ENCODE results near the gene TMEM129.

Gene TMEM129

DNA sequence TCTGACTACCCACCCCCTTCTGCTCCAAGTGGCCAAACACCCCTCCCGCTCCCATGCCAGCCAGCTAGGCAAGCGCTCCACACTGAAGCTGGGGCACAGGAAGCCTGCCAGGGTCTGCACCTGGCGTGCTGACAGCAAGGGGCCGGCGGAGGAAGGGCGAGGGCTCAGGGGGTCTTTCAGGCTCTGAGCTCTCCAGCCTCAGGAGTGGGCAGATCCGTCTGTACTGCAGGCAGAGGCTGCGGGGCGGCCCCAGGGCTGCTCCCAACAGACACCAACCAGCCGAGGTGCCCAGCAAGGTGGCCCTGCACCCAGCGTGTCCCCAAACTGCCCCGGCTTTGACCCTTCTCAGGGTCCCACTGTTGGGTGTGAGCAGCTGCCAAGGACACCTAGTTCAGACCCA is 51.9 kb downstream of the TMEM129 start:
- Histone ChIP-seq H3K9me2 (replicated peaks; ENCODE audit: insufficient read depth, low read length) (no peaks in the 10 kb centered on the region), H3K4me1 (ENCODE audit: low read length) (no peaks in the 10 kb centered on the region), H3K9me3 (replicated peaks; ENCODE audit: insufficient read depth, low read length) (no peaks in the 10 kb centered on the region), H3F3A (ENCODE audit: insufficient read depth, low read length) (no peaks in the 10 kb centered on the region), H4K20me1 (ENCODE audit: insufficient read depth, low read length) (no peaks in the 10 kb centered on the region), H3K9ac (ENCODE audit: low read length) (no peak overlapping the region), H3K27ac (ENCODE audit: low read length) (no peak overlapping the region), H3K27me3 (replicated peaks; ENCODE audit: insufficient read depth, low read length) (no peaks in the 10 kb centered on the region), H3K79me2 (ENCODE audit: low read length) (no peaks in the 10 kb centered on the region), H3K36me3 (replicated peaks; ENCODE audit: insufficient read depth, low read length) (no peaks in the 10 kb centered on the region), H3K4me3 (ENCODE audit: low read length) (no peak overlapping the region), H3K4me2 (ENCODE audit: low read depth, low read length) (no peak overlapping the region), H2AFZ (ENCODE audit: low read length) (no peak overlapping the region)
- no peak for DNase-seq
- TF ChIP-seq EZH2phosphoT487 (IDR thresholded peaks at IDR 0.05; ENCODE audit: low read length) (no peak), EZH2 (optimal IDR thresholded peaks at IDR 0.05; ENCODE audit: low read depth, low read length) (no peak)
- TF ChIP-seq, protein P1, sequence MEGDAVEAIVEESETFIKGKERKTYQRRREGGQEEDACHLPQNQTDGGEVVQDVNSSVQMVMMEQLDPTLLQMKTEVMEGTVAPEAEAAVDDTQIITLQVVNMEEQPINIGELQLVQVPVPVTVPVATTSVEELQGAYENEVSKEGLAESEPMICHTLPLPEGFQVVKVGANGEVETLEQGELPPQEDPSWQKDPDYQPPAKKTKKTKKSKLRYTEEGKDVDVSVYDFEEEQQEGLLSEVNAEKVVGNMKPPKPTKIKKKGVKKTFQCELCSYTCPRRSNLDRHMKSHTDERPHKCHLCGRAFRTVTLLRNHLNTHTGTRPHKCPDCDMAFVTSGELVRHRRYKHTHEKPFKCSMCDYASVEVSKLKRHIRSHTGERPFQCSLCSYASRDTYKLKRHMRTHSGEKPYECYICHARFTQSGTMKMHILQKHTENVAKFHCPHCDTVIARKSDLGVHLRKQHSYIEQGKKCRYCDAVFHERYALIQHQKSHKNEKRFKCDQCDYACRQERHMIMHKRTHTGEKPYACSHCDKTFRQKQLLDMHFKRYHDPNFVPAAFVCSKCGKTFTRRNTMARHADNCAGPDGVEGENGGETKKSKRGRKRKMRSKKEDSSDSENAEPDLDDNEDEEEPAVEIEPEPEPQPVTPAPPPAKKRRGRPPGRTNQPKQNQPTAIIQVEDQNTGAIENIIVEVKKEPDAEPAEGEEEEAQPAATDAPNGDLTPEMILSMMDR (IDR thresholded peaks at IDR 0.05; ENCODE audit: low read length): no peak

DNA sequence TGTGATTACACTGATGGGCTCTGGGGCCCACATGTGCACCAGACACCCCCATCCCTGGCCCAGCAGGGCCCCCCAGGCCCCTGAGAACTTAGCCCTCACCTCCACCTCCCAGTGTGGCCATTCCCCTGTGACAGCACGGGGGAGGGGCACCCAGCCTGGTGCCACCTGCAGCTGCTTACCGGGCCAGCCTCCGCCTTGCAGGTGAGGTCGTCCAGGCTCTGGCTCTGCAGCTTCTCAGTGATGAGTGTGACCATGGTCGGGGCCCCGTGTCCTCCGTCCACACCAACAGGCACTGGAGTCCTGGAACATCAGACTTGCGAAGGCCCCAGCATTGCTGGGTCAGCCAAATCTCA is 52.7 kb downstream of the TMEM129 start:
- Histone ChIP-seq H3K4me1 (ENCODE audit: low read length) (no peaks in the 10 kb centered on the region), H3K4me2 (ENCODE audit: low read depth, low read length) (no peak overlapping the region), H3K9me2 (replicated peaks; ENCODE audit: insufficient read depth, low read length) (no peaks in the 10 kb centered on the region), H3K79me2 (ENCODE audit: low read length) (no peaks in the 10 kb centered on the region), H3K9ac (ENCODE audit: low read length) (no peak overlapping the region), H3K9me3 (replicated peaks; ENCODE audit: insufficient read depth, low read length) (no peaks in the 10 kb centered on the region), H3K27me3 (replicated peaks; ENCODE audit: insufficient read depth, low read length) (no peaks in the 10 kb centered on the region), H2AFZ (ENCODE audit: low read length) (no peak overlapping the region), H3K36me3 (replicated peaks; ENCODE audit: insufficient read depth, low read length) (no peaks in the 10 kb centered on the region), H3F3A (ENCODE audit: insufficient read depth, low read length) (no peaks in the 10 kb centered on the region), H4K20me1 (ENCODE audit: insufficient read depth, low read length) (no peaks in the 10 kb centered on the region), H3K27ac (ENCODE audit: low read length) (no peak overlapping the region), H3K4me3 (ENCODE audit: low read length) (no peak overlapping the region)
- no peak for DNase-seq
- TF ChIP-seq, protein P1 (IDR thresholded peaks at IDR 0.05; ENCODE audit: low read length): no peak
- TF ChIP-seq EZH2 (optimal IDR thresholded peaks at IDR 0.05; ENCODE audit: low read depth, low read length) (no peak), EZH2phosphoT487 (IDR thresholded peaks at IDR 0.05; ENCODE audit: low read length) (no peak)

DNA sequence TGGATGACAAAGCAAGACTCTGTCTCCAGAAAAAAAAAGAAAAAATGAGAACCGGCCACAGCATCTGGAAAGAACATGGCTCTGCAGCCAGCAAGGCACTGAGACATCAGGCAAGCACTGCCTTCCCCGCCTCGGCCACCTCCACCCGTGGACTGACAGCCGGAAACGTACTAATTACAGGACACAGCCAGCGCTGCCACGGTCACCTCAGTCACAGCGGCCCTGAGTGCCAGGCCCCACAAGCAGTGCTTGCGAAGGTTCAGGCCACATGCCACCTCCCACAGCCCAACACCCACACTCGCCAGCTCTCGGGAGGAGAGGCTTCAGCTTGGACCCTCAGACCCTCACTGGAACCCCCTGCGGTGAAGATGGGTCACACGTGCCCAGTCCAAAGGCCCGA is 53.9 kb downstream of the TMEM129 start:
- no peaks in the 10 kb centered on the region for H3F3A ChIP-seq (ENCODE audit: insufficient read depth, low read length)
- H3K79me2 ChIP-seq (ENCODE audit: low read length): no peaks in the 10 kb centered on the region
- H3K9me2 ChIP-seq (replicated peaks; ENCODE audit: insufficient read depth, low read length): no peaks in the 10 kb centered on the region
- H4K20me1 ChIP-seq (ENCODE audit: insufficient read depth, low read length): no peaks in the 10 kb centered on the region
- H3K27me3 ChIP-seq (replicated peaks; ENCODE audit: insufficient read depth, low read length): no peaks in the 10 kb centered on the region
- no peak for DNase-seq
- H3K9ac ChIP-seq (ENCODE audit: low read length): no peak overlapping the region
- no peak overlapping the region for H2AFZ ChIP-seq (ENCODE audit: low read length)
- H3K9me3 ChIP-seq (replicated peaks; ENCODE audit: insufficient read depth, low read length): no peaks in the 10 kb centered on the region
- no peak overlapping the region for H3K27ac ChIP-seq (ENCODE audit: low read length)
- no peak overlapping the region for H3K4me3 ChIP-seq (ENCODE audit: low read length)
- TF ChIP-seq EZH2 (optimal IDR thresholded peaks at IDR 0.05; ENCODE audit: low read depth, low read length): no peak
- no peaks in the 10 kb centered on the region for H3K36me3 ChIP-seq (replicated peaks; ENCODE audit: insufficient read depth, low read length)
- no peaks in the 10 kb centered on the region for H3K4me1 ChIP-seq (ENCODE audit: low read length)
- no peak overlapping the region for H3K4me2 ChIP-seq (ENCODE audit: low read depth, low read length)

DNA sequence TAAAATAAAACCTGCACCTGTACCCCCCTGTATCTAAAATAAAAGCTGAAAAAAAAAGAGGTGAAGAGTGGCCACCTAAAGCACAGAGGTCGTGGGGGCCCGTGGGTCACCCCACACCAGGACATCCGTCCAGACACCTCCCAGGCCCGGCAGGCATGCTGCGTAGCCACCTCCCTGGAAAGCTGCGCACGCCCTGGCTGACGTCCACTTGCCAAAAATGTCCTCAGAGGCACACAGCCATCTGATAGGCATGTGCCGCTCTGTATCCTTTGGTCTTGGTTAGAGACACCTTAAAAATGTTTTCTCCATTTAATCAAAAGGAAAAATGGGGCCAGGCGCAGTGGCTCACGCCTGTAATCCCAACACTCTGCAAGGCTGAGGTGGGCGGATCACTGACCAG is 54.7 kb downstream of the TMEM129 start:
- H3F3A ChIP-seq (ENCODE audit: insufficient read depth, low read length): no peaks in the 10 kb centered on the region
- H3K27me3 ChIP-seq (replicated peaks; ENCODE audit: insufficient read depth, low read length): no peaks in the 10 kb centered on the region
- no peak overlapping the region for H3K4me2 ChIP-seq (ENCODE audit: low read depth, low read length)
- TF ChIP-seq EZH2phosphoT487 (IDR thresholded peaks at IDR 0.05; ENCODE audit: low read length) (no peak), EZH2 (optimal IDR thresholded peaks at IDR 0.05; ENCODE audit: low read depth, low read length) (no peak)
- no peak overlapping the region for H2AFZ ChIP-seq (ENCODE audit: low read length)
- H3K79me2 ChIP-seq (ENCODE audit: low read length): no peaks in the 10 kb centered on the region
- H3K27ac ChIP-seq (ENCODE audit: low read length): no peak overlapping the region
- DNase-seq: no peak
- no peaks in the 10 kb centered on the region for H3K36me3 ChIP-seq (replicated peaks; ENCODE audit: insufficient read depth, low read length)
- no peak overlapping the region for H3K9ac ChIP-seq (ENCODE audit: low read length)
- no peaks in the 10 kb centered on the region for H4K20me1 ChIP-seq (ENCODE audit: insufficient read depth, low read length)
- no peaks in the 10 kb centered on the region for H3K9me2 ChIP-seq (replicated peaks; ENCODE audit: insufficient read depth, low read length)
- H3K9me3 ChIP-seq (replicated peaks; ENCODE audit: insufficient read depth, low read length): no peaks in the 10 kb centered on the region
- H3K4me1 ChIP-seq (ENCODE audit: low read length): no peaks in the 10 kb centered on the region
- no peak overlapping the region for H3K4me3 ChIP-seq (ENCODE audit: low read length)
